K562 (cell line): Measurements from ENCODE around the gene DCTN2.

Experiments
- CC2D1A ChIP-seq: fragments of 450-650 bp; IDR thresholded peaks from 2 replicates; pipeline ENCODE4 v1.6.1; 2017; ENCODE audit warnings: mild to moderate bottlenecking
- CREB1 ChIP-seq, 2 experiments: sonication (generic) in 1 of 2; formaldehyde crosslinking in 1 of 2; IDR thresholded peaks; 2 replicates each; pipeline versions ENCODE4 v1.6.1 to v1.8.0; 2012 to 2022; ENCODE audit warnings: inconsistent platforms in 1 of 2, mild to moderate bottlenecking in 1 of 2, missing genetic modification reagents in 1 of 2, moderate library complexity in 1 of 2
- FOXM1 ChIP-seq, 2 experiments: fragments of 450-650 bp in 1 of 2; sonication (generic) in 1 of 2; formaldehyde crosslinking in 1 of 2; IDR thresholded peaks; 2 replicates each; pipeline versions ENCODE4 v1.6.1 to v1.9.0; 2017 to 2022; ENCODE audit warnings: low read depth in 2 of 2, mild to moderate bottlenecking in 2 of 2, missing genetic modification reagents in 1 of 2, moderate library complexity in 1 of 2
- HDAC6 ChIP-seq: IDR thresholded peaks from 2 replicates; pipeline ENCODE4 v1.6.1; 2012; ENCODE audit warnings: low read depth, mild to moderate bottlenecking, control low read depth, inconsistent platforms, low read length, moderate library complexity
- KLF16 ChIP-seq: IDR thresholded peaks from 2 replicates; pipeline ENCODE4 v1.6.1; 2016; ENCODE audit warnings: antibody characterized with exemption
- POLR2A ChIP-seq: fragments of 450-650 bp; conservative IDR thresholded peaks from 2 replicates; pipeline ENCODE4 v1.6.1; 2016
- SFPQ ChIP-seq: fragments of 200-400 bp; formaldehyde crosslinking; IDR thresholded peaks from 2 replicates; pipeline ENCODE4 v1.6.1; 2017; ENCODE audit warnings: mild to moderate bottlenecking, low read depth, low read length, moderate library complexity
- TAF1 ChIP-seq: IDR thresholded peaks from 2 replicates; pipeline ENCODE4 v1.6.1; 2011; ENCODE audit warnings: mild to moderate bottlenecking, low read length, moderate library complexity; ENCODE audit not compliant: insufficient read depth, control insufficient read depth, severe bottlenecking; ENCODE audit errors: extremely low read depth
- ZBTB33 ChIP-seq: sonication (generic); formaldehyde crosslinking; IDR thresholded peaks from 2 replicates; pipeline ENCODE4 v1.8.1; 2023; ENCODE audit warnings: mild to moderate bottlenecking, missing genetic modification reagents
- ZNF184 ChIP-seq: sonication (generic); formaldehyde crosslinking; IDR thresholded peaks from 2 replicates; pipeline ENCODE4 v1.5.0; 2020; ENCODE audit warnings: missing genetic modification reagents
- TF ChIP-seq, protein P1 (sequence below): fragments of 450-650 bp; IDR thresholded peaks from 2 replicates; pipeline ENCODE4 v1.6.1; 2016; ENCODE audit warnings: antibody characterized with exemption
- TF ChIP-seq, protein P2 (sequence below): fragments of 200-800 bp; sonication (Bioruptor generic); IDR thresholded peaks from 2 replicates; pipeline ENCODE4 v1.6.1; 2017; ENCODE audit warnings: missing genetic modification characterization, missing compliant biosample characterization
- TF ChIP-seq, protein P3 (sequence below), 3 experiments: IDR thresholded peaks in 2 of 3; conservative IDR thresholded peaks in 1 of 3; 2 replicates each; pipeline ENCODE4 v1.5.1; 2011 to 2012; ENCODE audit warnings: low read length in 3 of 3, mild to moderate bottlenecking in 3 of 3, control low read depth in 2 of 3, improper control_type of control experiment in 1 of 3, inconsistent platforms in 1 of 3, low read depth in 1 of 3, mixed read lengths in 1 of 3, moderate library complexity in 1 of 3; ENCODE audit not compliant: insufficient read depth in 2 of 3

DNA sequence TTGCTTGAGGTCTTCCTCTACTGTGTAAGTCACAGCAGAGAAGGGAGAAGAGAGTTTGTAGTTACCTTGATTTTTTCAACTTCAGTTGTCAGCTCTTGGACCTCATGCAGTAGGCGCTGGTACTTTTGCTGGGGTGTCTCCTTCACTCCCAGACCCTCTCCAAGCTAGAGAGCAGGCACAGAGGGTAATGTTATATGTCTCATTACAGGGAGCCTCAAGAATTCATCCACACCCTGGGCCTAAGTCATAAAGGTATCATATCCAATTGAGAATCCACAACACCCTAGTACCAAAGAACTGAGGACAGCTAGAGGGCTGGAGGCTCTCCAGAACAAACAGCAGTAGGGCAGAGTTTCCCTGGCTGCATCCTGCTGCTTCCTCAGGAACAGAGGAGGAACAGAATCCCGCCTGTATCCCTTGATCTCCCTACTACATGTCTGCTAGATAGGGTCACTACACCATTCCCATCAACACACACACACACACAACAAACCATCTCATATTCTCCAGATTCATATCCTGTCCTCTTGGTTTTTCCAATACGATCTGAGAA lies 11.9 kb downstream of the DCTN2 start:
- TF ChIP-seq, protein P1, sequence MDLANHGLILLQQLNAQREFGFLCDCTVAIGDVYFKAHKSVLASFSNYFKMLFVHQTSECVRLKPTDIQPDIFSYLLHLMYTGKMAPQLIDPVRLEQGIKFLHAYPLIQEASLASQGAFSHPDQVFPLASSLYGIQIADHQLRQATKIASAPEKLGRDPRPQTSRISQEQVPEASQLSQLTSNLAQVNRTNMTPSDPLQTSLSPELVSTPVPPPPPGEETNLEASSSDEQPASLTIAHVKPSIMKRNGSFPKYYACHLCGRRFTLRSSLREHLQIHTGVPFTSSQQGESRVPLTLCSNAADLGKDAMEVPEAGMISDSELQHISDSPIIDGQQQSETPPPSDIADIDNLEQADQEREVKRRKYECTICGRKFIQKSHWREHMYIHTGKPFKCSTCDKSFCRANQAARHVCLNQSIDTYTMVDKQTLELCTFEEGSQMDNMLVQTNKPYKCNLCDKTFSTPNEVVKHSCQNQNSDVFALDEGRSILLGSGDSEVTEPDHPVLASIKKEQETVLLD = no peak
- no peak for TF ChIP-seq KLF16
- no peak for TF ChIP-seq POLR2A
- TF ChIP-seq HDAC6 = no peak
- TF ChIP-seq, protein P2, sequence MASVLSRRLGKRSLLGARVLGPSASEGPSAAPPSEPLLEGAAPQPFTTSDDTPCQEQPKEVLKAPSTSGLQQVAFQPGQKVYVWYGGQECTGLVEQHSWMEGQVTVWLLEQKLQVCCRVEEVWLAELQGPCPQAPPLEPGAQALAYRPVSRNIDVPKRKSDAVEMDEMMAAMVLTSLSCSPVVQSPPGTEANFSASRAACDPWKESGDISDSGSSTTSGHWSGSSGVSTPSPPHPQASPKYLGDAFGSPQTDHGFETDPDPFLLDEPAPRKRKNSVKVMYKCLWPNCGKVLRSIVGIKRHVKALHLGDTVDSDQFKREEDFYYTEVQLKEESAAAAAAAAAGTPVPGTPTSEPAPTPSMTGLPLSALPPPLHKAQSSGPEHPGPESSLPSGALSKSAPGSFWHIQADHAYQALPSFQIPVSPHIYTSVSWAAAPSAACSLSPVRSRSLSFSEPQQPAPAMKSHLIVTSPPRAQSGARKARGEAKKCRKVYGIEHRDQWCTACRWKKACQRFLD = no peak
- TF ChIP-seq, protein P3, sequence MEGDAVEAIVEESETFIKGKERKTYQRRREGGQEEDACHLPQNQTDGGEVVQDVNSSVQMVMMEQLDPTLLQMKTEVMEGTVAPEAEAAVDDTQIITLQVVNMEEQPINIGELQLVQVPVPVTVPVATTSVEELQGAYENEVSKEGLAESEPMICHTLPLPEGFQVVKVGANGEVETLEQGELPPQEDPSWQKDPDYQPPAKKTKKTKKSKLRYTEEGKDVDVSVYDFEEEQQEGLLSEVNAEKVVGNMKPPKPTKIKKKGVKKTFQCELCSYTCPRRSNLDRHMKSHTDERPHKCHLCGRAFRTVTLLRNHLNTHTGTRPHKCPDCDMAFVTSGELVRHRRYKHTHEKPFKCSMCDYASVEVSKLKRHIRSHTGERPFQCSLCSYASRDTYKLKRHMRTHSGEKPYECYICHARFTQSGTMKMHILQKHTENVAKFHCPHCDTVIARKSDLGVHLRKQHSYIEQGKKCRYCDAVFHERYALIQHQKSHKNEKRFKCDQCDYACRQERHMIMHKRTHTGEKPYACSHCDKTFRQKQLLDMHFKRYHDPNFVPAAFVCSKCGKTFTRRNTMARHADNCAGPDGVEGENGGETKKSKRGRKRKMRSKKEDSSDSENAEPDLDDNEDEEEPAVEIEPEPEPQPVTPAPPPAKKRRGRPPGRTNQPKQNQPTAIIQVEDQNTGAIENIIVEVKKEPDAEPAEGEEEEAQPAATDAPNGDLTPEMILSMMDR (IDR thresholded peaks at IDR 0.05 in 2 of 3, conservative IDR thresholded peaks at IDR 0.05 in 1 of 3; ENCODE audit: insufficient read depth in 2 of 3, low read depth in 1 of 3, low read length in 3 of 3) = no peak
- no peak for TF ChIP-seq ZBTB33 (CRISPR knock-in tag)
- TF ChIP-seq ZNF184 (CRISPR knock-in tag) = no peak
- TF ChIP-seq CREB1 (IDR thresholded peaks at IDR 0.05) = no peak
- TF ChIP-seq CREB1 (CRISPR knock-in tag; IDR thresholded peaks at IDR 0.05) = no peak
- no peak for TF ChIP-seq CC2D1A
- no peak for TF ChIP-seq FOXM1 (IDR thresholded peaks at IDR 0.05; ENCODE audit: low read depth)
- TF ChIP-seq FOXM1 (CRISPR knock-in tag; IDR thresholded peaks at IDR 0.05; ENCODE audit: low read depth) = no peak
- TF ChIP-seq TAF1 = no peak
- TF ChIP-seq SFPQ = no peak
